GM10248 (cell line): ENCODE measurements around the gene LRGUK.

Source experiments
- CTCF ChIA-PET: fragments of 300-600 bp; sonication (Branson Sonifier 250); formaldehyde crosslinking; extraction: SDS; loops from one replicate; lab custom pipeline; 2021; ENCODE audit warnings: antibody characterized with exemption; lab: Yijun Ruan, JAX
- POLR2A ChIA-PET: fragments of 350-650 bp; sonication (Branson Sonifier 250); formaldehyde crosslinking; extraction: SDS; loops from one replicate; lab custom pipeline; 2020; ENCODE audit warnings: antibody characterized with exemption; lab: Yijun Ruan, JAX
- DNase-seq: peaks from one replicate; pipeline ENCODE4 v3.0.0; 2012; ENCODE audit errors: extremely low spot score
- CTCF ChIP-seq: IDR thresholded peaks from 2 replicates; pipeline ENCODE4 v1.5.1; 2012; ENCODE audit warnings: mild to moderate bottlenecking, low read depth; ENCODE audit errors: extremely low read depth, missing control alignments, control extremely low read depth

The LRGUK gene

GRCh38 chr7:134140889-134141867, 14.0 kb downstream of the LRGUK start:
- ChIA-PET CTCF (interaction anchor here (0.5 to 2.3 kb wide), 40 partner anchors 9 to 1822 kb away, joined by 3 to 41 read pairs (median 4); partner anchors contain the start of gene LRGUK), POLR2A (no interaction called here)
- TF ChIP-seq CTCF: peak; percentile 92
- peak; percentile 78 for DNase-seq

DNA sequence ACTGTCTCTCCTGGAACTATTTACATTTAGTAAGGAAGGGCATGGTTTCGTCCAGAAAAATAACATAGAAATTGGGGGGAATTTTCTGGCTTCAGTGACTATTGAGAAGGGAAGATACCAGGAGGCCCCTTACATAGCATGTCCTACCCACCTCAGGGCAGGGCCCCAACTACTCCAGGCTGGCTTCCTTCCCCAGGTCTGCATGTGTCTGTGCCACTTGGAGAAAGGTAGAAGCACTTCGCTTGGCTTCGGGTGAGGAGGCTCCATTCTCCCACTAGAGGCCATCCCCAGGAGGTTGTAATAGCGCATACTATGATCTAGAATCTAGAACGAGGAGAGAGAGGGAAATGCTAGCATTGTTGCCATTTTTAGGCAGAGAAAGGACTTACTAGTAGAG, 14.7 kb downstream of the LRGUK start:
- POLR2A ChIA-PET: no interaction called here
- TF ChIP-seq CTCF: no peak
- CTCF ChIA-PET: interaction anchor here (0.5 to 2.3 kb wide), 30 partner anchors 9 to 1823 kb away, joined by 3 to 41 read pairs (median 4); partner anchors contain the start of gene LRGUK
- no peak for DNase-seq

GRCh38 chr7:134153493-134154136, 26.5 kb downstream of the LRGUK start:
- POLR2A ChIA-PET: no interaction called here
- no peak for TF ChIP-seq CTCF
- no peak for DNase-seq
- CTCF ChIA-PET: interaction anchor here (1.2 to 3.7 kb wide), 4 partner anchors 8 to 24 kb away, joined by 3 to 20 read pairs (median 5); no protein-coding TSS in a partner anchor

DNA sequence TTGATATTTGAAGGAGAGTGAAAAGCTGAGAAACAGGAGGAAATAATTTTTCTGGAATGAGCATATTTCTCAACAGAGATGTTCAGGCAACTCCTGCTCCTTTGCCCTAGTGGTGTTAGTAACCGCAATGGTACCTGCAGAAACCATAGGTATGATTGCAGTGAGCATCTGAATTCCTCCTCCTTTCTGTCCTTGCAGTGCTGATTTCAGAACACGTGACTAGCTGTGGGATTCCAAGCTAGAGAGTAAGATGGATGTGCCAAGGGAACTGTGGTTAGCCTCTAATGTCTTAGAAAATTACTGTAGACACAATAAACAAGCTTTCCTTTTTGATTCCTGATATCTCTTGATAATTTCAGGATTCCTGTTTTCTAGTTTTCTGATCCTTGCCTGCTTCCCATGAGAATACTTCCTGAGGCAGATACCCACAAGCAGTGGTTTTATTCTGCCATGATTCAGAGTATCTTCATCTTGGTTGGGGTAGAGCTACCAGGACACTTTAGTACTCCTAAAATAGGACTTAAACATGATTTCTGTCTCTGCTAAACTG, 27.5 kb downstream of the LRGUK start:
- no peak for TF ChIP-seq CTCF
- ChIA-PET CTCF (interaction anchor here (1.1 to 3.7 kb wide), 5 partner anchors 9 to 25 kb away, joined by 3 to 20 read pairs (median 3); no protein-coding TSS in a partner anchor), POLR2A (no interaction called here)
- no peak for DNase-seq

- no peak for TF ChIP-seq CTCF
- no peak for DNase-seq
- POLR2A ChIA-PET: no interaction called here
- CTCF ChIA-PET: interaction anchor here (1.1 to 3.7 kb wide), 4 partner anchors 10 to 25 kb away, joined by 3 to 20 read pairs (median 5); no protein-coding TSS in a partner anchor
Observed at GRCh38 chr7:134155206-134155605, 28.1 kb downstream of the LRGUK start.

DNA sequence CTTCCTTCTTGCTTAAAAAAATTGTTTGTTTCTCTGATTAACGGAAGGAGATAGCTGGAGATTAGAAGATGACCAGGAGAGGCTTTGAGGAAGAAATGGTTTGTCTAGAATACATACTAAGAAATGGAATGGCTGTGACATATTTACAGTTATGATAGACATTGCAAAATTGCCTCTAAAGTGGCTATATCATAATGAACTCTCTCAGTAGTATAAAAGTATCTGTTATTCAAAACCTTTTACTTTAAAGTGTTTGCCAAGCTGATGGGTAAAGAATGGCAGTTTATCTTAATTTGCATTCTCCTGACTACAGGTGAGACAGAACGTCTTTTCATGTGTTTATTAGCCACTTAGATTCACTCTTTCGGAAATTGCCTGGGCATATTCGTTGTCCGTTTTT, 28.7 kb downstream of the LRGUK start:
- POLR2A ChIA-PET: no interaction called here
- DNase-seq: no peak
- no peak for TF ChIP-seq CTCF
- CTCF ChIA-PET: interaction anchor here (1.1 to 3.7 kb wide), 3 partner anchors 10 to 18 kb away, joined by 3 to 20 read pairs (median 7); no protein-coding TSS in a partner anchor
